ENCODE data around the gene BNC2. TPM values are rescaled to one million over a fixed set of nuclear protein-coding genes. Genes with fewer than 3 reads are reported as not detected.

BNC2 gene
- total RNA-seq, 1 experiment from 2014 or later, result 0.20 TPM

DNA sequence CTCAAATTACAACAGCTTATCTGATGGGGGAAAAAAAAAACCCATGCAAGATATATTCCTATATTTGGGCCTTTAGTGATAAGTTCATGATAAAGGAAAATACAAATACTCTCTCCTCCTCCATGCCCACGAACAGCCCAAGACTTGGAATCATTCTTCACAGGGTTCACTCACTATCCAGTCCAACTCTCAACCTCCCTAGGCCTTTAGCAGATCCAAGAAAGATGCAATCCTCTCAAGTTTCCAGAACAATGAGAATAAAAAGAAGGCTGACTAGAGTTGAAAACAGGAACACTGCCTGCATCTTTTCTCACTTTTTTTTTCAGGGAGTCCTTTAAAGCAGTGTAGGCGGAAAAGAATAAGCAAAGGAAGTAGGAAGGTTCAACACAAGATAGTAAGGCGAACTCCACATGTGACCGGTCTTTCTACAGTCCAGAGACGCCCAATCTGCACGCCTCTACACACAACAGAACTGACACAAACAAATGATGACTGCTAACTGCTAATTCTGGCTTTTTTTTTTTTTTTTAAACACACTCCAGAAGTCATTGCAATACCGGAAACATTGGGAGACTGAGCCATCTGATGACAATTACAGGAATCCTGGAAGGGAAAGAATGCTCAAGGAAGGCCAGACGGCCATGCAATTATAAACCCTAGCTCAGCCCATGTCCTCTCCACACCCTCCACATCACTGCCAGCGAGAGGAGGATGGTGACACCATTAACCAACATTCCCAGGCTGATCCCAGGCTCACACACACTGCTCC lies 75.4 kb downstream of the BNC2 start:
- DNase-seq, result no peak
- intact Hi-C loops (cut with micrococcal nuclease; ENCODE audit: unreplicated experiment), result no loop called here
- TF ChIP-seq, protein P1, sequence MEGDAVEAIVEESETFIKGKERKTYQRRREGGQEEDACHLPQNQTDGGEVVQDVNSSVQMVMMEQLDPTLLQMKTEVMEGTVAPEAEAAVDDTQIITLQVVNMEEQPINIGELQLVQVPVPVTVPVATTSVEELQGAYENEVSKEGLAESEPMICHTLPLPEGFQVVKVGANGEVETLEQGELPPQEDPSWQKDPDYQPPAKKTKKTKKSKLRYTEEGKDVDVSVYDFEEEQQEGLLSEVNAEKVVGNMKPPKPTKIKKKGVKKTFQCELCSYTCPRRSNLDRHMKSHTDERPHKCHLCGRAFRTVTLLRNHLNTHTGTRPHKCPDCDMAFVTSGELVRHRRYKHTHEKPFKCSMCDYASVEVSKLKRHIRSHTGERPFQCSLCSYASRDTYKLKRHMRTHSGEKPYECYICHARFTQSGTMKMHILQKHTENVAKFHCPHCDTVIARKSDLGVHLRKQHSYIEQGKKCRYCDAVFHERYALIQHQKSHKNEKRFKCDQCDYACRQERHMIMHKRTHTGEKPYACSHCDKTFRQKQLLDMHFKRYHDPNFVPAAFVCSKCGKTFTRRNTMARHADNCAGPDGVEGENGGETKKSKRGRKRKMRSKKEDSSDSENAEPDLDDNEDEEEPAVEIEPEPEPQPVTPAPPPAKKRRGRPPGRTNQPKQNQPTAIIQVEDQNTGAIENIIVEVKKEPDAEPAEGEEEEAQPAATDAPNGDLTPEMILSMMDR (IDR thresholded peaks at IDR 0.05; ENCODE audit: insufficient read depth in 1 of 2, low read depth in 1 of 2, low read length in 1 of 2, severe bottlenecking in 1 of 2, unreplicated experiment in 1 of 2), result no peak
- no peaks in the 10 kb centered on the region for H3K4me1 ChIP-seq
- H3K36me3 ChIP-seq (ENCODE audit: control insufficient read depth, insufficient read depth, low read length), result no peaks in the 10 kb centered on the region
- no peak overlapping the region for H3K27ac Mint-ChIP-seq (ENCODE audit: unreplicated experiment)
- no TSS peak for BruUV-seq (replicated peaks)
- H3K9me3 Mint-ChIP-seq (ENCODE audit: unreplicated experiment), result no peaks in the 10 kb centered on the region
- no peak overlapping the region for H3K4me3 ChIP-seq (ENCODE audit: low read depth, low read length)
- H3K4me3 Mint-ChIP-seq (ENCODE audit: unreplicated experiment), result no peak overlapping the region
- ChIA-PET CTCF (no interaction called here), POLR2A (no interaction called here)
- no peaks in the 10 kb centered on the region for H3K27me3 ChIP-seq (replicated peaks; ENCODE audit: control insufficient read depth, insufficient read depth, low read length)
- H3K36me3 Mint-ChIP-seq (ENCODE audit: insufficient read depth, unreplicated experiment), result no peaks in the 10 kb centered on the region
- no peaks in the 10 kb centered on the region for H3K9me3 ChIP-seq
- no peaks in the 10 kb centered on the region for H3K4me1 Mint-ChIP-seq (ENCODE audit: low read depth, unreplicated experiment)
- H3K27me3 Mint-ChIP-seq (ENCODE audit: insufficient read depth, unreplicated experiment), result no peaks in the 10 kb centered on the region

DNA sequence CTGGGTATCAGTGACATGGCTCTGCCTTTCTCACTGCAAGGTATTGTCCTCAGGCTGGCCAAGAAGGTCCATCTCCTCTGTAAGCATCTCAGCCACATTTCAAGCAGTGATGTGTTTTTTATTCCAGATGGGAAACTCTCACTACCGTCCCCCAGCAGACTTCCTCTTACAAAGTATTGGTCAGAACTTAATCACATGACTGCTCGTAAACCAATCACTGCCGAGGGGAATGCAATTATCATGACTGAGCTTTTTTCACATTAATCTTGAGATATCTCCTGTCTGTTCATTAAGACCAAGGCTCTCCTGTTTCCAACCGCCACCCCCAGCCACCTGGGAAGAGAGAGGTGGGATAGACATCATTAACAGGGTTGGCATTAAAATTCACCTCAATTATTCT lies 76.4 kb downstream of the BNC2 start:
- no peaks in the 10 kb centered on the region for H3K27me3 ChIP-seq (replicated peaks; ENCODE audit: control insufficient read depth, insufficient read depth, low read length)
- no peaks in the 10 kb centered on the region for H3K27me3 Mint-ChIP-seq (ENCODE audit: insufficient read depth, unreplicated experiment)
- no peak overlapping the region for H3K4me3 Mint-ChIP-seq (ENCODE audit: unreplicated experiment)
- TF ChIP-seq, protein P1 (IDR thresholded peaks at IDR 0.05; ENCODE audit: insufficient read depth in 1 of 2, low read depth in 1 of 2, low read length in 1 of 2, severe bottlenecking in 1 of 2, unreplicated experiment in 1 of 2), result no peak
- no peak for DNase-seq
- H3K4me3 ChIP-seq (ENCODE audit: low read depth, low read length), result no peak overlapping the region
- no peaks in the 10 kb centered on the region for H3K9me3 Mint-ChIP-seq (ENCODE audit: unreplicated experiment)
- BruUV-seq (replicated peaks), result no TSS peak
- H3K36me3 Mint-ChIP-seq (ENCODE audit: insufficient read depth, unreplicated experiment), result no peaks in the 10 kb centered on the region
- H3K4me1 Mint-ChIP-seq (ENCODE audit: low read depth, unreplicated experiment), result no peaks in the 10 kb centered on the region
- CTCF ChIA-PET, result no interaction called here
- H3K27ac Mint-ChIP-seq (ENCODE audit: unreplicated experiment), result no peak overlapping the region
- intact Hi-C loops (cut with micrococcal nuclease; ENCODE audit: unreplicated experiment), result no loop called here
- no peaks in the 10 kb centered on the region for H3K4me1 ChIP-seq
- no peaks in the 10 kb centered on the region for H3K9me3 ChIP-seq
- no peaks in the 10 kb centered on the region for H3K36me3 ChIP-seq (ENCODE audit: control insufficient read depth, insufficient read depth, low read length)
- POLR2A ChIA-PET, result no interaction called here

DNA sequence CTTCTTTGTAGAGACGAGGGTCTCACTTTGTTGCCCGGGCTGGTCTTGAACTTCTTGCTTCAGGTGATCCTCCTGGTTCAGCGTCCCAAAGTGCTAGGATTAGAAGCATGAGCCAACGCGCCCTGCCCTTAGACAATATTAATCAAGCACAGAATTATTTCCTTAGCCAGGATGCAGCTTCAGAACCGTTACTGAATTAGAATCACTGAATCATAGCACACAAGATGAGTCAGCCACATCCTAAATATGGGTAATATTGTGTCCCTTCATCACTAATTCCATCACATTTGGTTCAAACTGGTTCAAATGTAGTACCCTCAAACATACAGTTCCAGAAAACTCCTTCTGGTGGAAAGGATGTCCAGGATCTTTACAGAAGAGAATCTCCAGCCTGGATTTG lies 82.7 kb downstream of the BNC2 start:
- Mint-ChIP-seq H3K9me3 (ENCODE audit: unreplicated experiment) (no peaks in the 10 kb centered on the region), H3K4me1 (ENCODE audit: low read depth, unreplicated experiment) (no peaks in the 10 kb centered on the region), H3K27ac (ENCODE audit: unreplicated experiment) (no peak overlapping the region), H3K4me3 (ENCODE audit: unreplicated experiment) (no peak overlapping the region), H3K36me3 (ENCODE audit: insufficient read depth, unreplicated experiment) (no peaks in the 10 kb centered on the region), H3K27me3 (ENCODE audit: insufficient read depth, unreplicated experiment) (peaks cover 3% of the 10 kb centered on the region)
- Histone ChIP-seq H3K36me3 (ENCODE audit: control insufficient read depth, insufficient read depth, low read length) (no peaks in the 10 kb centered on the region), H3K9me3 (no peaks in the 10 kb centered on the region), H3K4me3 (ENCODE audit: low read depth, low read length) (no peak overlapping the region), H3K4me1 (no peaks in the 10 kb centered on the region), H3K27me3 (replicated peaks; ENCODE audit: control insufficient read depth, insufficient read depth, low read length) (no peaks in the 10 kb centered on the region)
- no peak for DNase-seq
- intact Hi-C loops (cut with micrococcal nuclease; ENCODE audit: unreplicated experiment), result no loop called here
- no TSS peak for BruUV-seq (replicated peaks)
- TF ChIP-seq, protein P1 (IDR thresholded peaks at IDR 0.05; ENCODE audit: insufficient read depth in 1 of 2, low read depth in 1 of 2, low read length in 1 of 2, severe bottlenecking in 1 of 2, unreplicated experiment in 1 of 2), result no peak
- ChIA-PET CTCF (no interaction called here), POLR2A (no interaction called here)

Measured in Caco-2 (cell line).